GM19328 (cell line): ENCODE measurements around the gene CFAP20DC.
A peak's percentile ranks its signal among the peaks of the same experiment; 100 is the strongest.
"Not testable (repeated sequence)": the region's sequence is repeated elsewhere in the genome, so short reads cannot be mapped to it uniquely, and the experiment has no call there.

Experiments
- ATAC-seq: cut with Tn5 transposase; IDR thresholded peaks from one replicate; pipeline ENCODE4 v1.9.1; 2021; ENCODE audit warnings: mild to moderate bottlenecking, moderate library complexity; ENCODE audit not compliant: unreplicated experiment

The CFAP20DC gene

DNA sequence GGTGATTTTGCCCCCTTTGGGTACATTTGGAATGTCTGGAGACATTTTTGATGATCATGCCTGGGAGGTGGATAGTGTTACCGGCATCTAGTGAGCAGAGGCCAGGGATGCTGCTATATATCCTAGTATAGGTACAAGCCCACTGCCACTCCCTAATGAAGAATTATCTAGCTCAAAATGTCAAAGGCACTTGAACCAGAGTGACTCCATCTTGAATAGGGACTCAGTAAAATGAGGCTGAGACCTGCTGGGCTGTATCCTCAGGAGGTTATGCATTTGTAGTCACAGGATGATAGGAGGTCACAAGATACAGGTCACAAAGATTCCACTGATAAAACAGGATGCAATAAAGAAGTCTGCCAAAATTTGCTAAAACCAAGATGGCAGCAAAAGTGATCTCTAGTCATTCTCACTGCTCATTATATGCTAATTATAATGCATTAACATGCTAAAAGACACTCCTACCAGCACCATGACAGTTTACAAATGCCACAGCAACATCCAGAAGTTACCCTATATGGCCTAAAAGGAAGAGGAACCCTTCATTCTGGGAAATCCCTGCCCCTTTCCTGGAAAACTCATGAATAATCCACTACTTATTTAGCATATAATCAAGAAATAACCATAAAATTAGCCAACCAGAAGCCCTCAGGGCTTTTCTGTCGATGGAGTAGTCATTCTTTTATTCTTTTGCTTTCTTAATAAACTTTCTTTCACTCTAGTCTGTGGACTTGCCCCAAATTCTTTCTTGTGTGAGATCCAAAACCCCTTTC is 343.2 kb downstream of the CFAP20DC start:
- no peak for ATAC-seq

DNA sequence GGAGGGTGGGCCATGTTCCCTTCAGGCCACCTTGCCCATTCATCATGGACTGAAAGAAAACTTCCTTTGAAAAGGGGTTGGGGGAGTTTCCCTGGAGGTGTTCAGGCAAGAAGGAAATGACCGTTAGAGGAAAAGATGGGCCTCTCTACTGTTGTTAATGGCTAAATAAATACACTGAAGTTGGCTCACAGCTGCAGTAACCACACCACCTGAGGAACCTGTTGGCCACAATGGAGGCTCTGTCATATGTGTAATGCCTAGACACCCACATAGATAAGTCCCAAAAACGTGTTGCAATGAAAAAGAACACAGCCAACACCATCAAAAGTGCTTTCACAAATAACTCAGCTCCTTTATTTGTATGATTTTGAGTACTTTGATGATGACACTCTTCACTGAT is 345.1 kb downstream of the CFAP20DC start:
- no peak for ATAC-seq

DNA sequence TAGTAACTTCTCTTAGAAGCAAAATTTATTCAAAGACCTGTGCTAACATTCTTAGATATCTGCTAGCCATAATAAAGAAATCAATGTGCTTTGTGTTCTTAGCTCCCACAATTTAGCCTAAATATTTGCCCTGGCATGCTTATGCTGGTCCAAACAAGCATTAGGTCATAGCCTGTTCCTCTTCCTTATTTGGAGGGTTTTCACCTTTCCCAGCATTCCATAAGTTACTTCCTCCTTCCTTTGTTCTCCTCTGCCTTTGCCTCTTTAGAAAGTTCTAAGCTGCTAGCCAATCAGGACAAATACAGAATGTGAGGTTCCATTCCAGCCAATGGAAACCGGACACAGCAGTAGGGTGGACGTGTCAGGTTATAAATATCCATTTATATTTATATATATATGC is 345.5 kb downstream of the CFAP20DC start:
- not testable (repeated sequence) for ATAC-seq

DNA sequence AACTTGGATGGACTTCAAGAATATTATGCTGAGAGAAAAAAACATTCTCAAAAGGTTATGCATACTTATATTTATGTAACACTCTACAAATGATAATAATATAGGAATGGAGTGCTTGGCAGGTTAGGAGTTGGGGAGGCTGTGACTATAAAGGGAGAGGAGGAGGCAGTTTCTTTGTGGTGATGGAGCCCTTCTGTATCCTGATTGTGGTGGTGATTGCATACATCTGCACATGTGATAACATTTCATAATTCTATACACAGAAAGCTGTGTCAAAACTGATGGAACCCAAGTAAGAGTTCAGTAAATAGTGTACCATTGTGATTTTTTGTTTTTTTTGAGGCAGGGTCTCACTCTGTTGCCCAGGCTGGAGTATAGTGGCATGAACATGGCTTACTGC is 351.6 kb downstream of the CFAP20DC start:
- ATAC-seq: no peak

DNA sequence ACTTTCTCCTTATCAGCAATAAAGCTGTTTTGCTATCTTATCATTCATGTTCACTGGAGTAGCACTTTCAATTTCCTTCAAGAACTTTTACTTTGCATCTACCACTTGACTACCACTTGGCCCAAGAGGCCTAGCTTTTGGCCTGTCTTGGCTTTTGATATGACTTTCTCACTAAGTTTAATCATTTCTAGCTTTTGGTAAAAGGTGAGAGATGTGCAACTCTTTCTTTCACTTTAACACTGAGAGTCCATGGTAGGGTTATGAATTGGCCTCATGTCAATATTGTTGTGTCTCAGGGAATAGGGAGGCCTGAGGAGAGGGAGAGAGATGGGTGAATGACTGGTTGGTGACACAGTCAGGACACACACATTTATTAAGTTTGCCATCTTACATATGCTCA is 352.3 kb downstream of the CFAP20DC start:
- no peak for ATAC-seq

DNA sequence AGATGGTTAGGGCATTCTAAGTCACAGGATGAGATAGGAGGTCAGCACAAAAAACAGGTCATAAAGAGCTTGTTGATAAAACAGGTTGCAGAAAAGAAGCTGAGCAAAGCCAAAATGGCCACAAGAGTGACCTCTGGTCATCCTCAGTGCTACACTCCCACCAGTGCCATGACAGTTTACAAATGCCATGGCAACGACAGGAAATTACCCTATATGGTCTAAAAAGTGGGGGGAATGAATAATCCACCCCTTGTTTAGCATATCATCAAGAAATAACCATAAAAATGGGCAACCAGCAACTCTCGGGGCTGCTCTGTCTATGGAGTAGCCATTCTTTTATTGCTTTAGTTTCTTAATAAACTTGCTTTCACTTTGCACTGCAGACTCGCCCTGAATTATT is 353.0 kb downstream of the CFAP20DC start:
- ATAC-seq: not testable (repeated sequence)

DNA sequence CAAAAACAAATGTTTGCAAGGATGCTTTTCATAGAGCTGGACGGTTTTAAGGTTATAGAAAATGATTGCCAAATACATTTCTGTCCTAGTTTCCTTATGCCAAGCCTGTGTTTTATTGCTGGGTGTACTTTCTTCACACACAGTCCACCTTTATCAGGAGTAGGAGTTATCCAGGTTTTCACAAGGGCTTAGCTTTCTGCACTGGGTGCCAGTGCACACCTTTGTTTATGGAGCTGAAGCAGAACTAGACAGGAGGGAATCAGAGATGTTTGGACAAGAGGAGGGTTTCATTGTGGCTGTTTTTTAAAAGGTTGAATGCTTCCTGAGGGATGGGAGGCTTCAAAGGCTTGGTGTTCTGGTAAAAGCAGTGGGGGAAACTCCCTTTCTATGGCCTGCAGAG is 353.7 kb downstream of the CFAP20DC start:
- no peak for ATAC-seq

DNA sequence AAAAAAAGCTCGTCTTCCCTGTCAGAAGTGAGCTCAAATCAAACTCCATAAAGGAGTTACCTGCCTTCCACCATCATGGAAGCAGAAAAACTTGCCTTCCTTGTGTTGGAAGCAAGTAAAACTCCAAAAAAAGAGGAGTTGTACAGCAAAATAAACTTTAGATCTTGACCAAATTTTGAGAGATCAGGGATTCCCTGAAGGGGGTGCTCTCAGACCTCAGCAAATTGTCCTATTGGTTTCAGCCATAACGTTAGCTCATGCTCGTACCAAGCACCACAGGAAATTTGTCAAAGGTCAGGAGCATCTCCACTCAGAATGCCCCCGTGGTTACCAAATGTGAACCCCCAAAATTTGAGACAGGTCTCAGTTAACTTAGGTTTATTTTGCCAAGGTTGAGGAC is 354.5 kb downstream of the CFAP20DC start:
- ATAC-seq: not testable (repeated sequence)

DNA sequence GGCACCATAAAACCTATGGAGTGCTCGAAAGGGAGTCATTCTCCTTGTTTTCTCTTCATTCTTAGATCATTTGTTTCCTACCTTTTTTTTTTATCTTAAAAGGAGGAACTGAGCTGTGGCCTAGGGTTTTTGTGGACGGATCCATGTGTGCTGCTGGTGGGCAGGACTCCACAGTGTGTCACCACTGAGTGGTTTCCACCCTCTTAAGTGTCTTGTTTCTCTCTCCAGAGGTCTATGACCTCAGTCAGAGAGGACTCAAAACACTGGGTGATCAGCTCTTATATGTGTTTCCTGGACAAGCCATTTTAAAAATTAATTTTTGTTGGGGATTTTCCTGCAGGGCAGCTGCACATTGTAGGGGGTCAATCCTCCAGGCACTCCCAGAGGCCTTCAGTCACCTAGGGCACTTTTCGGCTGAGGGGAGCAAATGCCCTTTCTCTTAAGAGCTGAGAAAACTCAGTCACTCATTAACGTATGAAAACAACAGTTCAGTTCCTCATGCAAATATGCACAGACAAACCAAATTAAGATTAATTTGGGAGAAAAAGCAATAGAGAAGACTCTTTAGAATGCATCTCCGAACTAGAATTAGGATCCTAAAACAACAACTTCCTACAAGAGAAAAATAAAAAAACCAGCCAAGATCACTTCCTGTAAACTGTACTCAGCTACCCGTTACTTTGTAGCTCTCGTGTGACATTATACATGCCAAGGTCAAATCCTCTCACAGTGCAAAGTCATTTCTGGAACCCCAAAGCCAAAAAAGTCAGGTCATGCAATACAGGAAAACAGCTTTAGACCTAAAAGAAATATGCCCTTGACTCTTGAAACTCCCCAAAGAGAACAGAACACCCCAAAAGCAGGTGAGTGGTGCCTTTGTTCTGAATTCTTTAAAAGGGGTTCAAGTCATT is 355.6 kb downstream of the CFAP20DC start:
- ATAC-seq: peak; percentile 54

DNA sequence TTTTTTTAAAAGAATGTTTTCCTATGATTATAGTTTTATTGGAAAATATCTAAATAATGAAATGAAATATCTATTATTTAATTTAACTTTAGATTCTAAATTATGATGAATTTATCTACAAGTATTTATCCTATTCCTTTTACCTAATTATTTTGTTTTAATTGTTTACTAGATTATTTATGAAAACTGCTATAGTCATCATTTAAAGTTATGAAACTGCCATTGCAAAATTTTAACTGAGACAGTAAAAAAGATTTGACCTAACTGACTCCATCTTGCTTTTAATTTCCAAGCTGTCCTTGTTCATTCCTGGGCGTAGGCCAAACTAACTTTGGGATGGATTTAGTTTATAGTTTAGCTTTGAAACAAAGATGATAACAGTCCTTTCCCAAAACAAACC is 357.3 kb downstream of the CFAP20DC start:
- no peak for ATAC-seq
